K562 (cell line): Measurements from ENCODE around the gene SLC39A12.

Experiments used
- ATF7 ChIP-seq: fragments of 450-650 bp; IDR thresholded peaks from 2 replicates; pipeline ENCODE4 v1.7.1; 2014; ENCODE audit warnings: mild to moderate bottlenecking, moderate library complexity
- ETS1 ChIP-seq: conservative IDR thresholded peaks from 2 replicates; pipeline ENCODE4 v1.6.1; 2011; ENCODE audit warnings: low read depth, mild to moderate bottlenecking, low read length; ENCODE audit not compliant: control insufficient read depth
- NBN ChIP-seq: fragments of 450-650 bp; IDR thresholded peaks from 2 replicates; pipeline ENCODE4 v1.6.1; 2016; ENCODE audit warnings: low read depth, mild to moderate bottlenecking
- NFIC ChIP-seq: fragments of 450-650 bp; IDR thresholded peaks from 2 replicates; pipeline ENCODE4 v1.6.1; 2017; ENCODE audit warnings: mild to moderate bottlenecking, inconsistent platforms
- POLR2A ChIP-seq: fragments of 450-650 bp; conservative IDR thresholded peaks from 2 replicates; pipeline ENCODE4 v1.6.1; 2016
- RHOXF2B ChIP-seq: fragments of 250-450 bp; sonication (Bioruptor Pico); conservative IDR thresholded peaks from 2 replicates; pipeline ENCODE4 v1.5.1; 2021
- TBL1XR1 ChIP-seq, 2 experiments: IDR thresholded peaks; 2 replicates each; pipeline ENCODE4 v1.6.1; 2012; ENCODE audit warnings: improper control_type of control experiment in 2 of 2, low read length in 2 of 2, mild to moderate bottlenecking in 1 of 2

DNA sequence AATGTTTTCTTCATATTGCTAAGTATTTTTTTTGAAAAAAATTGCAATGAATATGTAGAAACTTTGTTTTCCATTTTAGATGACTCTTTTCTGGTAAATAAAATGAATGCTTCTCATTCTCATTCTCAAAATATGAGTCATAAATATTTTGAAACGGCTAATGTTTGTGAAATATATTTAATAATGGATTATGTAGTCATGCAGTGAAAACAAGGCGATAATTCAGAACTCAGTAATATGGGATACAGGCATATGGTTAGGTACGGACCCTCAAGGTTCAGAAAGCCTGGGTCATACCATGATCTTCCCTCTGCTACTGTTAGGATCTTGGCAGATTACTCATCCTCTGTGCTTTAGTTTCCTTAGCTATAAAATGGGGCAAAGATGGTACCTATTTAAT, 46.2 kb upstream of the SLC39A12 start:
- TF ChIP-seq NFIC (no peak), RHOXF2B (CRISPR knock-in tag) (no peak), TBL1XR1 (IDR thresholded peaks at IDR 0.05; ENCODE audit: low read length in 2 of 2) (no peak), ATF7 (no peak), ETS1 (no peak), NBN (no peak), POLR2A (no peak)
